Panc1 (cell line): ENCODE measurements around the gene SLIT3. TPM values are rescaled to one million over a fixed set of nuclear protein-coding genes. Genes with fewer than 3 reads are reported as not detected.

ENCODE experiments used
- ATAC-seq: fragments of 200-7000 bp; cut with Tn5 transposase; 2 replicates; pipeline ENCODE4 v1.9.1; 2020; ENCODE audit warnings: mild to moderate bottlenecking, moderate library complexity
- BruUV-seq: library from RNA; stranded (reverse); fragments of 400-500 nt; replicated peaks from 2 replicates; lab custom pipeline; 2021; lab: Mats Ljungman, UMichigan
- CTCF ChIA-PET: fragments of 300-600 bp; sonication (Branson Sonifier 250); formaldehyde crosslinking; loops from one replicate; lab custom pipeline; 2022; ENCODE audit warnings: antibody characterized with exemption; lab: Charles Lee
- POLR2A ChIA-PET: fragments of 300-600 bp; sonication (Branson Sonifier 250); formaldehyde crosslinking; loops from one replicate; lab custom pipeline; 2022; ENCODE audit warnings: antibody characterized with exemption; lab: Charles Lee
- DNase-seq: peaks from one replicate; pipeline ENCODE4 v3.0.0-alpha.2; 2010; ENCODE audit warnings: low read depth, low spot score
- H3K27ac ChIP-seq: 2 replicates; pipeline ENCODE4 v1.5.1; 2011; ENCODE audit warnings: mild to moderate bottlenecking, low read length, inconsistent platforms
- H3K27me3 ChIP-seq: fragments of 200-500 bp; sonication (Bioruptor generic); 2 replicates; pipeline ENCODE4 v1.6.0; 2014; ENCODE audit warnings: low read length, inconsistent platforms; ENCODE audit not compliant: control insufficient read depth, insufficient read depth
- H3K36me3 ChIP-seq: fragments of 200-500 bp; sonication (Bioruptor generic); 2 replicates; pipeline ENCODE4 v1.5.1; 2014; ENCODE audit warnings: inconsistent platforms, mild to moderate bottlenecking, low read length, moderate library complexity; ENCODE audit not compliant: control insufficient read depth, insufficient read depth
- H3K4me1 ChIP-seq: 2 replicates; pipeline ENCODE4 v1.5.1; 2011; ENCODE audit warnings: inconsistent platforms, mild to moderate bottlenecking, low read length, moderate library complexity; ENCODE audit not compliant: control insufficient read depth, insufficient read depth
- H3K4me3 ChIP-seq, 2 experiments: 2 replicates each; pipeline ENCODE4 v1.5.1; 2011 to 2012; ENCODE audit warnings: low read depth in 2 of 2, low read length in 2 of 2, mild to moderate bottlenecking in 2 of 2, inconsistent platforms in 1 of 2, moderate library complexity in 1 of 2
- H3K9me3 ChIP-seq: fragments of 200-500 bp; sonication (Bioruptor generic); 2 replicates; pipeline ENCODE4 v1.5.1; 2014; ENCODE audit warnings: low read depth, mild to moderate bottlenecking, inconsistent platforms, low read length, moderate library complexity; ENCODE audit not compliant: control insufficient read depth, insufficient read depth
- POLR2AphosphoS5 ChIP-seq: IDR thresholded peaks from 2 replicates; pipeline ENCODE4 v1.6.1; 2012; ENCODE audit warnings: mild to moderate bottlenecking, low read depth, low read length, moderate library complexity
- SIN3A ChIP-seq: IDR thresholded peaks from 2 replicates; pipeline ENCODE4 v1.6.1; 2012; ENCODE audit warnings: low read depth, mild to moderate bottlenecking, low read length, moderate library complexity, borderline replicate concordance; ENCODE audit not compliant: insufficient read depth
- TCF7L2 ChIP-seq: IDR thresholded peaks from 2 replicates; pipeline ENCODE4 v1.6.1; 2011; ENCODE audit warnings: mild to moderate bottlenecking, low read depth, low read length, inconsistent platforms
- in situ Hi-C: cut with HindIII; loops from 2 replicates; pipeline ENCODE4 v1.10.0; 2016; ENCODE audit warnings: low sequenced_read_pairs, low pct_unique_long_range_greater_than_20kb
- intact Hi-C: fragments of 100-400 bp; cut with micrococcal nuclease; formaldehyde crosslinking; loops from one replicate; pipeline ENCODE4 v1.10.0; 2022; ENCODE audit not compliant: unreplicated experiment
- total RNA-seq: library from RNA; stranded (reverse); gene quantifications from one replicate; pipeline ENCODE4 v1.2.1, GENCODE V29; 2021; ENCODE audit not compliant: unreplicated experiment
- TF ChIP-seq, protein P1 (sequence below), 2 experiments: IDR thresholded peaks; 2 replicates each; pipeline ENCODE4 v1.6.1; 2011 to 2012; ENCODE audit warnings: low read depth in 2 of 2, control low read depth in 1 of 2, low read length in 1 of 2, mild to moderate bottlenecking in 1 of 2, moderate library complexity in 1 of 2; ENCODE audit not compliant: insufficient read depth in 1 of 2
- TF ChIP-seq, protein P2 (sequence below): fragments of 450-650 bp; IDR thresholded peaks from 2 replicates; pipeline ENCODE4 v1.5.1; 2017; ENCODE audit warnings: mild to moderate bottlenecking

The SLIT3 gene
- total RNA-seq, 1 experiment from 2014 or later, result 26.4 TPM

DNA sequence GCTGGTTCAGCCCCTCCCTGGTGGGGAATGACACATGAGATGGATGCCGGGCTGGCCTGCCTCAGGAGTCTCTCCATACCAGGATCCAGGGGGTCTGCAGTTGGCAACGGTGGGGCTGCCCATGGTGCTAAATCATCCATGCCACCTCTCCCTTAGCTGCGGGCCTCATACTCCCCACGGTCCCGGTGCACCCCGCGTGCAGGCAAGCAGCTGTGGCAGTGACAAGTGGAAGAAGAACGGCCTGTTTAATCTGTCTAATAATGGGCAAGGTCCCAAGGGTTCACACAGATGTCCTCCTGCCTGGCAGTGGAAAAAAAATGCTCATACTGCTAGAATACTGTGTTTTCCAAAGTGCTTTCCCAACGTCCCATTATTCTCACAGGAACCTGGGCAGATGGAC lies 524.9 kb downstream of the SLIT3 start:
- Histone ChIP-seq H3K27ac (no peak overlapping the region), H3K27me3 (no peaks in the 10 kb centered on the region), H3K9me3 (no peaks in the 10 kb centered on the region), H3K4me1 (no peaks in the 10 kb centered on the region), H3K4me3 (no peak overlapping the region), H3K36me3 (no peaks in the 10 kb centered on the region)
- POLR2A ChIA-PET, result no interaction called here
- in situ Hi-C loops, result no loop called here
- intact Hi-C loops, result no loop called here
- DNase-seq (no peak), ATAC-seq (no peak)
- TF ChIP-seq POLR2AphosphoS5 (no peak), SIN3A (no peak), TCF7L2 (no peak)
- TF ChIP-seq, protein P1, sequence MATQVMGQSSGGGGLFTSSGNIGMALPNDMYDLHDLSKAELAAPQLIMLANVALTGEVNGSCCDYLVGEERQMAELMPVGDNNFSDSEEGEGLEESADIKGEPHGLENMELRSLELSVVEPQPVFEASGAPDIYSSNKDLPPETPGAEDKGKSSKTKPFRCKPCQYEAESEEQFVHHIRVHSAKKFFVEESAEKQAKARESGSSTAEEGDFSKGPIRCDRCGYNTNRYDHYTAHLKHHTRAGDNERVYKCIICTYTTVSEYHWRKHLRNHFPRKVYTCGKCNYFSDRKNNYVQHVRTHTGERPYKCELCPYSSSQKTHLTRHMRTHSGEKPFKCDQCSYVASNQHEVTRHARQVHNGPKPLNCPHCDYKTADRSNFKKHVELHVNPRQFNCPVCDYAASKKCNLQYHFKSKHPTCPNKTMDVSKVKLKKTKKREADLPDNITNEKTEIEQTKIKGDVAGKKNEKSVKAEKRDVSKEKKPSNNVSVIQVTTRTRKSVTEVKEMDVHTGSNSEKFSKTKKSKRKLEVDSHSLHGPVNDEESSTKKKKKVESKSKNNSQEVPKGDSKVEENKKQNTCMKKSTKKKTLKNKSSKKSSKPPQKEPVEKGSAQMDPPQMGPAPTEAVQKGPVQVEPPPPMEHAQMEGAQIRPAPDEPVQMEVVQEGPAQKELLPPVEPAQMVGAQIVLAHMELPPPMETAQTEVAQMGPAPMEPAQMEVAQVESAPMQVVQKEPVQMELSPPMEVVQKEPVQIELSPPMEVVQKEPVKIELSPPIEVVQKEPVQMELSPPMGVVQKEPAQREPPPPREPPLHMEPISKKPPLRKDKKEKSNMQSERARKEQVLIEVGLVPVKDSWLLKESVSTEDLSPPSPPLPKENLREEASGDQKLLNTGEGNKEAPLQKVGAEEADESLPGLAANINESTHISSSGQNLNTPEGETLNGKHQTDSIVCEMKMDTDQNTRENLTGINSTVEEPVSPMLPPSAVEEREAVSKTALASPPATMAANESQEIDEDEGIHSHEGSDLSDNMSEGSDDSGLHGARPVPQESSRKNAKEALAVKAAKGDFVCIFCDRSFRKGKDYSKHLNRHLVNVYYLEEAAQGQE (IDR thresholded peaks at IDR 0.05; ENCODE audit: insufficient read depth in 1 of 2, low read depth in 2 of 2, low read length in 1 of 2), result no peak
- TF ChIP-seq, protein P2, sequence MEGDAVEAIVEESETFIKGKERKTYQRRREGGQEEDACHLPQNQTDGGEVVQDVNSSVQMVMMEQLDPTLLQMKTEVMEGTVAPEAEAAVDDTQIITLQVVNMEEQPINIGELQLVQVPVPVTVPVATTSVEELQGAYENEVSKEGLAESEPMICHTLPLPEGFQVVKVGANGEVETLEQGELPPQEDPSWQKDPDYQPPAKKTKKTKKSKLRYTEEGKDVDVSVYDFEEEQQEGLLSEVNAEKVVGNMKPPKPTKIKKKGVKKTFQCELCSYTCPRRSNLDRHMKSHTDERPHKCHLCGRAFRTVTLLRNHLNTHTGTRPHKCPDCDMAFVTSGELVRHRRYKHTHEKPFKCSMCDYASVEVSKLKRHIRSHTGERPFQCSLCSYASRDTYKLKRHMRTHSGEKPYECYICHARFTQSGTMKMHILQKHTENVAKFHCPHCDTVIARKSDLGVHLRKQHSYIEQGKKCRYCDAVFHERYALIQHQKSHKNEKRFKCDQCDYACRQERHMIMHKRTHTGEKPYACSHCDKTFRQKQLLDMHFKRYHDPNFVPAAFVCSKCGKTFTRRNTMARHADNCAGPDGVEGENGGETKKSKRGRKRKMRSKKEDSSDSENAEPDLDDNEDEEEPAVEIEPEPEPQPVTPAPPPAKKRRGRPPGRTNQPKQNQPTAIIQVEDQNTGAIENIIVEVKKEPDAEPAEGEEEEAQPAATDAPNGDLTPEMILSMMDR, result no peak
- no TSS peak for BruUV-seq
- CTCF ChIA-PET, result no interaction called here

DNA sequence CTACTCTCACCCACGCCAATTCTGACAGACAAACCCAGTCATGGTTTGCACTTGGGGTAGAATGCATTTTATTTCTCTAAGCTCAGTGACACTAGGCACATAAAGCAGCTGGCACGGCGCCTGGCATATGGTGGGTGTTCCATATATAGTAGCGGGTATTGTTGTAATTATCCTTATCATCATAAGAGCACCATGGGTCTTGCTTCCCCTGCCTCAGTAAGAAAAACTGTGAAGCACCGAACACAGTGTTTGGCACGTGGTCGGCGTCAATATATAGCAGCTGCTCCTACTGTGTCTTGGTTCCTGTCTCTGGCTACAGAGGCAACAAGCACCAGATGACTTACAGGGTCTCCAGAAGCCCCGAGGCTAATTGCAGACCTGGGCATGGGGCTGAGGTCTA lies 527.7 kb downstream of the SLIT3 start:
- no peaks in the 10 kb centered on the region for H3K9me3 ChIP-seq
- no peaks in the 10 kb centered on the region for H3K27me3 ChIP-seq
- no peaks in the 10 kb centered on the region for H3K4me1 ChIP-seq
- no peaks in the 10 kb centered on the region for H3K36me3 ChIP-seq
- CTCF ChIA-PET, result no interaction called here
- no peak for ATAC-seq
- H3K4me3 ChIP-seq, result no peak overlapping the region
- POLR2A ChIA-PET, result no interaction called here
- no peak for DNase-seq
- intact Hi-C loops, result loop anchor here (5.0 kb wide), 1 partner anchor 669 kb away; no protein-coding TSS in a partner anchor
- TF ChIP-seq, protein P2, result no peak
- TF ChIP-seq POLR2AphosphoS5 (no peak), SIN3A (no peak), TCF7L2 (no peak)
- TF ChIP-seq, protein P1 (IDR thresholded peaks at IDR 0.05; ENCODE audit: insufficient read depth in 1 of 2, low read depth in 2 of 2, low read length in 1 of 2), result no peak
- no TSS peak for BruUV-seq
- H3K27ac ChIP-seq, result no peak overlapping the region
- in situ Hi-C loops, result no loop called here
